ENCODE measurements around the gene CYP26B1.
A peak's percentile ranks its signal among the peaks of the same experiment; 100 is the strongest.

CYP26B1 gene

GRCh38 chr2:72154386-72154975, 6.8 kb upstream of the CYP26B1 start:
- no peak for DNase-seq

GRCh38 chr2:72153924-72154323, 6.3 kb upstream of the CYP26B1 start:
- no peak for DNase-seq

- DNase-seq, result no peak
Observed at GRCh38 chr2:72153026-72153791, 5.5 kb upstream of the CYP26B1 start.

GRCh38 chr2:72150861-72151356, 3.2 kb upstream of the CYP26B1 start:
- no peak for DNase-seq

GRCh38 chr2:72150157-72150860, 2.6 kb upstream of the CYP26B1 start:
- DNase-seq, result peak; percentile 82

- DNase-seq, result peak; percentile 27
Observed at GRCh38 chr2:72149556-72150156, 2.0 kb upstream of the CYP26B1 start.

- DNase-seq, result peak; percentile 50
Observed at GRCh38 chr2:72148837-72149555, 1.3 kb upstream of the CYP26B1 start.

- no peak for DNase-seq
Observed at GRCh38 chr2:72148003-72148836, 558 bp upstream of the CYP26B1 start.

- no peak for DNase-seq
Observed at GRCh38 chr2:72146347-72147302, 1.0 kb downstream of the CYP26B1 start.

GRCh38 chr2:72145658-72146329, 1.9 kb downstream of the CYP26B1 start:
- no peak for DNase-seq

- no peak for DNase-seq
Observed at GRCh38 chr2:72145289-72145657, 2.4 kb downstream of the CYP26B1 start.

- DNase-seq, result no peak
Observed at GRCh38 chr2:72144632-72145288, 2.9 kb downstream of the CYP26B1 start.

GRCh38 chr2:72144274-72144631, 3.4 kb downstream of the CYP26B1 start:
- DNase-seq, result no peak

- peak; percentile 28 for DNase-seq
Observed at GRCh38 chr2:72143441-72144273, 4.0 kb downstream of the CYP26B1 start.

GRCh38 chr2:72142570-72143440, 4.9 kb downstream of the CYP26B1 start:
- DNase-seq, result no peak

- no peak for DNase-seq
Observed at GRCh38 chr2:72141881-72142451, 5.7 kb downstream of the CYP26B1 start.

- no peak for DNase-seq
Observed at GRCh38 chr2:72141032-72141645, 6.5 kb downstream of the CYP26B1 start.

Data from activated CD4-positive, alpha-beta T cell treated with anti-CD3 and anti-CD28 coated beads for 48 hours (primary cell).